ENCODE measurements around the gene ZNF76.

DNA sequence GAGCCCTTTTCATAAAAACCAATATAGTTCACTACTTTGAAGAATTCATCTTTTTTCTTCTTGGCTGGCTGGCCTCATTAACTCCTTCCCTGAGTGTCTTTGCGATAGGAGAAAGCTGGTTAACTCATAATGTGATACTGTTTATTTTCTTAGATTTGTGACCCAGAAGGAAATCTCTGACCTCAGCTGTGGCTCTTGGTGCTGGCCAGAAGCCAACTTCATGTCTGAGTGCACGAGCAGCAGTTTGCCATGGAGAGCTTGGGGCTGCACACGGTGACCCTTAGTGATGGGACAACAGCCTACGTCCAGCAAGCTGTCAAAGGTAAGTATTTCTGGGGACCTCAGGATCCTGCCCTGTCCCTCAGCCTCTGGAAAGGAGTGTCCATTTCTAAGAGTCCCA is 21.4 kb downstream of the ZNF76 start:
- no peak for TF ChIP-seq POLR2AphosphoS5 (IDR thresholded peaks at IDR 0.05; ENCODE audit: low read depth, low read length)
- TF ChIP-seq SIN3A (IDR thresholded peaks at IDR 0.05; ENCODE audit: borderline replicate concordance, insufficient read depth, low read length) = no peak
- TF ChIP-seq, protein P1, sequence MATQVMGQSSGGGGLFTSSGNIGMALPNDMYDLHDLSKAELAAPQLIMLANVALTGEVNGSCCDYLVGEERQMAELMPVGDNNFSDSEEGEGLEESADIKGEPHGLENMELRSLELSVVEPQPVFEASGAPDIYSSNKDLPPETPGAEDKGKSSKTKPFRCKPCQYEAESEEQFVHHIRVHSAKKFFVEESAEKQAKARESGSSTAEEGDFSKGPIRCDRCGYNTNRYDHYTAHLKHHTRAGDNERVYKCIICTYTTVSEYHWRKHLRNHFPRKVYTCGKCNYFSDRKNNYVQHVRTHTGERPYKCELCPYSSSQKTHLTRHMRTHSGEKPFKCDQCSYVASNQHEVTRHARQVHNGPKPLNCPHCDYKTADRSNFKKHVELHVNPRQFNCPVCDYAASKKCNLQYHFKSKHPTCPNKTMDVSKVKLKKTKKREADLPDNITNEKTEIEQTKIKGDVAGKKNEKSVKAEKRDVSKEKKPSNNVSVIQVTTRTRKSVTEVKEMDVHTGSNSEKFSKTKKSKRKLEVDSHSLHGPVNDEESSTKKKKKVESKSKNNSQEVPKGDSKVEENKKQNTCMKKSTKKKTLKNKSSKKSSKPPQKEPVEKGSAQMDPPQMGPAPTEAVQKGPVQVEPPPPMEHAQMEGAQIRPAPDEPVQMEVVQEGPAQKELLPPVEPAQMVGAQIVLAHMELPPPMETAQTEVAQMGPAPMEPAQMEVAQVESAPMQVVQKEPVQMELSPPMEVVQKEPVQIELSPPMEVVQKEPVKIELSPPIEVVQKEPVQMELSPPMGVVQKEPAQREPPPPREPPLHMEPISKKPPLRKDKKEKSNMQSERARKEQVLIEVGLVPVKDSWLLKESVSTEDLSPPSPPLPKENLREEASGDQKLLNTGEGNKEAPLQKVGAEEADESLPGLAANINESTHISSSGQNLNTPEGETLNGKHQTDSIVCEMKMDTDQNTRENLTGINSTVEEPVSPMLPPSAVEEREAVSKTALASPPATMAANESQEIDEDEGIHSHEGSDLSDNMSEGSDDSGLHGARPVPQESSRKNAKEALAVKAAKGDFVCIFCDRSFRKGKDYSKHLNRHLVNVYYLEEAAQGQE (IDR thresholded peaks at IDR 0.05; ENCODE audit: insufficient read depth in 1 of 2, low read depth in 2 of 2, low read length in 2 of 2) = no peak
- no peak for TF ChIP-seq TAF1 (IDR thresholded peaks at IDR 0.05; ENCODE audit: borderline replicate concordance, insufficient read depth, low read length)

Data from PFSK-1 (cell line).